A549 treated with Hydrocortisone at 1 μM for 4 hours (cell line): ENCODE measurements around the gene SYMPK. TPM values are rescaled to one million over a fixed set of nuclear protein-coding genes. Genes with fewer than 3 reads are reported as not detected.

Experiments
- total RNA-seq: library from RNA; stranded (reverse); fragments of 200-300 nt; extraction: Qiagen RNA extraction; gene quantifications from 5 replicates; pipeline ENCODE4 v1.2.3, GENCODE V29; 2022

Gene SYMPK
- total RNA-seq = 66.5 to 75.1 TPM (median 72.7 TPM) in 5 replicates

DNA sequence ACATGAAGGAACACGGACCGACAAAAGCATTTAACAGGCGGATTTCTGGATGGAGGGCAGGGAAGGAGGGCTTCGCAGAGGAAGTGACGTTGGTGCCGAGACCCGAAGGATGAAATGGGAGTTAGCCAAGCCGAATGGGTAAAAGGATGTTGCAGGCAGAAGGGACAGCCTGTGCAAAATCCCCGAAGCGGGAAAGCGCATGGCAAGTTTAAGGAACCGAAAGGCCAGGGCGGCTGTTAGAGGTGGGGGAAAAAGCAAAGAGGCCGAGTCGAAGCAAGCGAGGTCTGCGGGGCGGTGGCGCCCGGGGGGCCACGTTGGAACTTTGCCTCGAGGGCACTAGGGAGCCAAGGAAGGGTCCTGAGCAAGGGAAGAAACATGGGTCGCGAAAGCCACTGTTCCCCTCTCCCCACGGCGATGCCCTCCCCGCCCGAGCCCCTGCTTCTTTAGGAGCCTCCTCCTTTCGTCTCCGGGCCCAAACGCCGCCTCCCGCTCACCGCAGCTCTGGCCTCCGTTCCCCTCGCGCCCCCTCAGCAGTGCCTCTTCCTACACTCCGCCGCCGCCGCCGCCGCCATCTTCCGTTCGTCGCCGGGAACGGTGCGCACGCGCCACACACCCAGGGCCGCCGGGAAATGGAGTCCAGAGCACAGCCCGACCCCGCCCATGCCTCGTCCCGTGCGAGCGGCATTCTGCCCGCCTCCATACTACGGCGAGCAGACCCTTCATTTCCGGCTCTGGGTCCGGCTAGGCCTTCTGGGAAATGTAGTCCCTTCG is at the start of gene SYMPK:
Gene SYMPK, minus strand, starts transcription at position 584 of the 771 bp plus-strand sequence. CDS start 8,652 bp downstream, outside the sequence.

DNA sequence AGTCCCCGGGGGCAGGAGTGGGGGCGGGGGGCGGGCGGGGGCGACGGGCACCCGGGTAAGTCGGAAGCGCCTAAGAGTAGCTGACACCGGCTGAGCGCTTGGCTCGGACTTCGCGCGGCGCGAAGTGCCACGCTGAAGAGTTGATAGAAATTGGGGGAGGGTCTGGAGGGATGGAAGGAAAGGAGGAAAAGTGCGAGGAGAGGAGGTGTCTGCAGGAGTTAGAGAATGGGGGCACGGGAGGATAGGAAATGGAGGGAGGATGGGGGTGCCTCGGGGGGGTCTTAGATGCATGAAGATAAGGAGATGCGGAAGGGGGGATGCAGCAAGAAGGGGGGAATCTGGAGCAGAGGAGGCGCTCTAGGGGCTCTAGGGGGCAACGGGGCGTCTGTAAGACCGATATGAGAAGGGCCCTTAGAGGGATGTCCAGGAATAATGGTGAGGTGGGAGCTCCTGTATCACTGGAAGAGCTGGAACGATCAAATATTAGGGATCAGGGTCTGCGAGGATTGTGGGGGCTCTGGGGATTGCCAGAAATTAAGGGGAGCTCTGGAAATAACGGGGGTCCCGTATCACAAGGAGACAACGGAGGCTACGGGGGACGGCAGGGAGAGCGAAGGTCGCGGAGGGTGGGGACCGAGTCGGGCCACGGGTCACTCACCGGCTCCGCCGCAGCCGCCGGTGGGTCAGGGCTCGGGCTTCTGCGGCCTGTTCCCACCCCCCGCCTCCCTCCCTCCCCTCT is 39.1 kb upstream of the SYMPK start, which contains the start of gene MYPOP:
Gene MYPOP, minus strand, starts transcription at position 702 of the 739 bp plus-strand sequence. CDS start 840 bp downstream, outside the sequence.

DNA sequence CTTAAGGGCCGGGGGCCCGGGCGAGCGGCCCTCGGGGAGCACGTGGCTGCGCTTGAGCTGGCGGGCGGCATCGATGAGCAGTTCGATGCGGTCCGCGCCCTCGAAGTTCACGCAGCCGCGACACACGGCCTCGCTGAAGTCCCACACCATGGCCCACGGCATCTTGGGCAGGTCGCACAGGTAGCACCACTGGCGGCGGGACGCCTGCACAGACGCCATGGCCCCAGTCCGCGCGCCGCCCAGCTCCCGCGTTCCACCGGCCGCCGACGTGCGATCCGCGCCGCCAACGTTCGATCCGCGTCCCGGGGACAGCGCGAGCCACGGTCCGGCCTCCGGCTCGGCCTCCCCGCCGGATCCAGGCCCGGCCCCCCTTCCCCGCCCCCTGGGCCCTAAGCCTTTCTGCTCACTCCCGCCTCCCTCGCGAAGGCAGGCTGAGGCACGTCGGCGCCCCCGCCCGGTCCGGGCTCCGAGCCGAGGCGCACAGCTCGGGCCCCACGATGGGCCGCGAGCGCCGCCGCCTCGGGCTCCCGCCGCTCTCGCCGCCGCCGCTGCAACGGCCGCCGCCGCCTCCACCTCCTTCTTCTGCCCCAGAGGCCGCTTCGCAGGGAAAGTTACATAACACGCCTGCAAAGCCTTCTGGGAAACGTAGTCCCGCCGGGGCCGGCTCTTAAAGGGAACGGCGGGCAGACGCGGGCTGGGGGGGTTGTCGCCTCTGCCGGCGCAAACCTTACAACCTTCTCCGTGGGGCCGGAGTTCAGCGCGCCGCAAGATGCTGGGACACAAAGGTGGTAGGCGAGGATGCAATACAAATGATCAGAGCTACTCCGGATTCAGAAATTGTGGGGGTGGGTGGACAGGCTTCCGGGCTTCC is 22.8 kb upstream of the SYMPK start, which contains the start of gene IRF2BP1:
Gene IRF2BP1, minus strand, starts transcription at position 586 of the 871 bp plus-strand sequence. Its CDS starts 367 bp downstream, at position 219.

DNA sequence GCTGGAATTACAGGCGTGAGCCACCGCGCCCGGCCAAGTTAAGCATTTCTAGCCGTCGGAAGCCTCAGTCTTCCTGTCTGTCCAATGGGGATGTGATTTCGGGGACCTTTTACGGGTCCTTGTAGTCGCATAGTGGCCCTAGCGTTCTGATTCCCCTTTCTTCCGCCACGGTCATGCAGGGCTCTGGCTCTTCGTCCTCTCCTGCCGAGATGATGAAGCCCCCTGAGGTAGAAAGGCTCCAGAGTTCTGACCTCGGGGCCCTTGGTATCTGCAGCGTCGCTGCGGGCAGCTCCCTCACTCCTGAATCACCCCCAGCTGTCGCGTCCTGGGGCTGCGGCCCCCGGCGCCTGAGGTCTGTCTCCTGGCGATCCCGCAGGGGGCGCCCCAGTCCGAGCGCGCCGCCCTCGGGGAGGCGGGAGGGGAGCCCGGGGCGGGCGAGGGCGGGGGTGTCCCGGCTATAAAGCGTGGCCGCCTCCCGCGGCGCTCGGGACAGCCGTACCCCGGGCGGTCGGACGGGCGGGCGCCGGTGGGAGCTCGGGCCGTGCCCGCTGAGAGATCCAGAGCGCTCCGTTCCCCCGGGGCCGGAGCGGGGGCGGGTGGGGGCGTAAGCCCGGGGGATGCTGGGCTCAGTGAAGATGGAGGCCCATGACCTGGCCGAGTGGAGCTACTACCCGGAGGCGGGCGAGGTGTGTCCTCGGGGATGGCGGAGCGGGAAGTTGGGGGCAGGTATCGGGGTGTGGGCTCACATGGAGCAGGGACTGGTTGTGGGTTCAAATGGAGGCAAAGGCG is 1.1 kb upstream of the SYMPK start, which contains the start of gene FOXA3:
Gene FOXA3, plus strand, starts transcription at position 487 of the 789 bp plus-strand sequence. Its CDS starts 131 bp downstream, at position 618.

DNA sequence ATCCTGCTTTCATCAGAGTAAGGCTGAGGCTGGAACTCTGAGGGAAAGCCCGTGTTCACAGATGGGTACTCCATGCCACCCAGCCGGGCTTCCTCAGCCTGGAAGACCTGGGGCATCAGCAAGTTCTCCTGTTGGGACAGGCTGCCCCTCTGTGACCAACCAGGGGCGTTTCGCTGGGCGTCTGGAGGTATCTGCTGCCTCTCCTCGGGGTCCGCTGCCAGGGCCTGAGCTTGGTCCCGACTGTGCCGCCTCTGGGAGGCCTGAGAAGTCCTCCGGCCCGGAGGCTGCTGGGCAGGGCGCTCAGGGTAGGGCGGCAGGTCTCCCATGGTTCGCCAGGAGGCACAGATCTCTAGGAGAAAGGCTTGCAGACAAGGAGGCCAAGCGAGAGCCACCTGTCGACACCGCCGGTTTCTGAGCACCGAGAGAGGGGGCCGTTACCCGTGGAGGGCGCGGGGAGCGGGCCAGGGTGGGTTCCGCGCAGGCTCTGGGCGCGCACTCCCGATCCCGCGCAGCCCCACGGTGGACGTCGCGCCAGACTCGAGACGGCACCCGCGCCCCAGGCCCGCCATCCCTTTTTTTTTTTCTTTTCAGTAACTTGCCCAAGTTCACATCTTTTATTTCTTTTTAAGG is 48.0 kb downstream of the SYMPK start, which contains the start of gene RSPH6A:
Gene RSPH6A, minus strand, starts transcription at position 458 of the 630 bp plus-strand sequence. Its CDS starts 132 bp downstream, at position 326.

DNA sequence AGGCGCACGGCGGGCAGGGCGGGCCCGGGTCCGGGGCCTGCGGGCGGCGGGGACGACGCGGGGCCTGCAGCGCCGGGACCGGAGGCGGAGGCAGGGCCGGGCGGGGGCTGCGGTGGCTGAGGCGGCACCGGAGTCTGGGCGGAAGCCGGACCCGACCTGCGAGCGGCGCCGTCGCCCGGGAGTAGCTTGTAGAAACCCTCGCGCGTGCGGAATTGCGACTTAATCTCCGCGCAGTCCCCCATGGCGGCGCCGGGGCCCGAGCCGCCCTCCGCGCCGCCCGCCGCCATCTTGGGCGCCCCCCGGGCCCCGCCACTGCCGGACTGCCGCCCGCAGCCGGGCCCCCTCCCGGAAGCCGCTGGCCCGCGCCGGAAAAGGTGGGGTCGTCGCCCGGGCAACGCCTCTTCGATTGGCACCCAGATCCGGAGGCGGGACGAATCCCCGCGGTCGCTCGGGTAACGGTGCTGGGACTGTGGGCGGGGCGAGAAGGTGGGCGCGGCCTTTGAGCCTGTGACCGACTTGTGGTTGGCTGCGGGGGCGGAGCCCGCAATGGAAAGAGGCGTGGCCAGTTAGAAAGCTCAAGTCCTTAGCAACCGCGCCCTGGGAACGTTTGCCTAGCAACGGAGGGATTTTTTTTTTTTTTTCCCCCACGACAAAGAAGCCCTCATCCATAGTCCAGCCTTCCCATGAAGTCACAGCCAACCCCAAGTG is 70.3 kb downstream of the SYMPK start, which contains the start of gene DMWD:
Gene DMWD, minus strand, starts transcription at position 376 of the 708 bp plus-strand sequence. Its CDS starts 89 bp downstream, at position 287.

DNA sequence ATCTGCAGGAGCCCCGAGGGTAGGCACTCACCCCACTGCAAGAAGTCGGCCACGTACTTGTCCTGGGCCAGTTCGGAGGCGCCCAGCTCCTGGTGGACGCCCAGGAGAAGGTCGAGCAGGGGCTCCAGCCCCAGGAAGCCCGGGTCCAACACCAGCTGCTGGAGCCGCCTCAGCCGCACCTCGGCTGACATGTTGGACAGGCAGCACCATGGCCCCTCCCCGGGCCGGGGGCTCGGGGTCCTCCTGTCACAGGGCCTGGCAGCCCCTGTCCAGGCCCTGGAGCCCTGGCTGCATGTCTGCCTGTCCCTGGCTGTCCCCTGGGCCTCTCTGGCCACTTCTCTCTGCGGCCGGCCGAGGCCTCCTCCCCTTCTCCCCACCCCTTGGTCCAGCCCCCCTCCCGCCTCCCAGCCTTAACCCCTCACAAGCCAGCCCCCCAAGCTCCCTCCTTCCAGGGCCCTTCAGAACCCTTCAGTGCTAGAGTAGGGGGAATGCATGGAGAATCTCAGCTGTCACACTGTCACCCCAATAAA is 80.7 kb downstream of the SYMPK start, which contains the start of gene DMPK:
Gene DMPK, minus strand, starts transcription at position 329 of the 530 bp plus-strand sequence. Its CDS starts 138 bp downstream, at position 191.

DNA sequence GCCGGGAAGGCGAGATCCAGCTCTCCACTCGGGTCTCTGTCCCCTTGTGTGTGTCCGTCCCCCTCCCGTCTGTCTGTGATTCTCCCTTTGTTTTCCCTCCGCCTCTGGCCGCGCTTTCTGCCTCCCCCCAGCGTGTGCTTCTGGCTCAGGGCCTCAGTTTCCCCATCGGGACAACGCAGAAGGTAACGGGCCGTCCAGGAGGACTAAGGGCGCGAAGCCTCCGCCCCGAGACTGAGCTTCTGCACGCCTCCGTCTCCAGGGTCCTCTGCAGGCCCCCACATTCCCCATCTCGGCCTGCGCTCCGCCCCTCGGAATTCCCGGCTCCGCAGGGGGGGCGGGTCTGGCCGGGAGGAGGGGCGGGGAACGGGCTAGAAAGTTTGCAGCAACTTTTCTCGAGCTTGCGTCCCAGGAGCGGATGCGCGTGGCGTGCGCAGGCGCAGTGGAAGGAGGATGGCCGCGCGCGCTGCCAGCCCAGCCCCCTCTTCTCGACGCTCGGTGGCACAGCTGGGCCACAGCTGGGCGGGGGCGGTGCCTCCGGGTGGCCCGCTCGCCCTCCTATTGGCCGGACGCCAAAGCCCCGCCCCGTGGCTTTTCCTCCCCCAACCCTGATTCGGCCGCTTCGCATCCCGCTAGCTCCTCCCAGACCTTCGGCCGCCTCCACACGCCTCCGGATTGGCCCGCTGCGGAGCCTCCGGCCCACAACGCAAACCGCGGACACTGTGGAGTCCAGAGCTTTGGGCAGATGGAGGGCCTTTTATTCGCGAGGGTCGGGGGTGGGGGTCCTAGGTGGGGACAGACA is 93.8 kb downstream of the SYMPK start, which contains the start of gene SIX5:
Gene SIX5, minus strand, starts transcription at position 269 of the 799 bp plus-strand sequence. CDS start 408 bp downstream, outside the sequence.

Other genes starting within 250 kb of the SYMPK start
- 21.5 to 28.3 TPM (median 26.4 TPM) in 5 replicates for gene EML2, start 223.8 kb downstream of the SYMPK start, total RNA-seq
- gene GIPR, start 194.9 kb downstream of the SYMPK start, total RNA-seq = 2.5 to 3.5 TPM (median 2.8 TPM) in 5 replicates
- 759 to 831 TPM (median 772 TPM) in 5 replicates for gene SNRPD2, start 171.2 kb downstream of the SYMPK start, total RNA-seq
- gene QPCTL, start 170.5 kb downstream of the SYMPK start, total RNA-seq = 7.8 to 9.9 TPM (median 9.5 TPM) in 5 replicates
- 7.0 to 10.2 TPM (median 9.2 TPM) in 5 replicates for gene FBXO46, start 132.3 kb downstream of the SYMPK start, total RNA-seq
- gene MEIOSIN, start 129.7 kb downstream of the SYMPK start, total RNA-seq = 0.03 to 0.12 TPM (median 0.05 TPM) in 5 replicates
- gene SIX5, start 93.9 kb downstream of the SYMPK start, total RNA-seq = 17.9 to 28.6 TPM (median 24.3 TPM) in 5 replicates
- 38.5 to 44.7 TPM (median 42.0 TPM) in 5 replicates for gene DMPK, start 80.7 kb downstream of the SYMPK start, total RNA-seq
- 26.7 to 35.5 TPM (median 32.0 TPM) in 5 replicates for gene DMWD, start 70.3 kb downstream of the SYMPK start, total RNA-seq
- gene RSPH6A, start 47.8 kb downstream of the SYMPK start, total RNA-seq = not detected in 5 replicates
- gene FOXA3, start 1.2 kb upstream of the SYMPK start, total RNA-seq = 0.54 to 0.91 TPM (median 0.71 TPM) in 5 replicates
- 23.6 to 36.7 TPM (median 32.1 TPM) in 5 replicates for gene IRF2BP1, start 23.0 kb upstream of the SYMPK start, total RNA-seq
- gene MYPOP, start 39.5 kb upstream of the SYMPK start, total RNA-seq = 6.2 to 10.1 TPM (median 9.3 TPM) in 5 replicates
- not detected in 5 replicates for gene NANOS2, start 51.6 kb upstream of the SYMPK start, total RNA-seq
- gene NOVA2, start 110.7 kb upstream of the SYMPK start, total RNA-seq = 0.59 to 1.3 TPM (median 0.83 TPM) in 5 replicates
- 3.8 to 4.9 TPM (median 4.6 TPM) in 5 replicates for gene CCDC61, start 132.3 kb upstream of the SYMPK start, total RNA-seq
- gene PGLYRP1, start 159.9 kb upstream of the SYMPK start, total RNA-seq = not detected in 5 replicates
- gene IGFL4, start 177.9 kb upstream of the SYMPK start, total RNA-seq = 0.28 to 0.68 TPM (median 0.36 TPM) in 5 replicates